C4-2B (cell line): ENCODE measurements around the gene GHR.
A peak's percentile ranks its signal among the peaks of the same experiment; 100 is the strongest.

Experiments
- CTCF ChIP-seq: fragments of 450-650 bp; conservative IDR thresholded peaks from 2 replicates; pipeline ENCODE4 v1.5.1; 2017; ENCODE audit warnings: mild to moderate bottlenecking
- ZFX ChIP-seq: fragments of 450-650 bp; IDR thresholded peaks from 2 replicates; pipeline ENCODE4 v1.6.1; 2017

- peak; percentile 90 for TF ChIP-seq CTCF
- no peak for TF ChIP-seq ZFX
Observed at GRCh38 chr5:42583322-42583721, 160.1 kb downstream of the GHR start.
